CD4-positive, alpha-beta T cell treated with Interleukin-15 for 1 hour (primary cell): ENCODE data around the gene GOLT1B.

Experiments used
- DNase-seq: peaks from one replicate; pipeline ENCODE4 v3.0.0-alpha.2; 2020

GOLT1B gene

GRCh38 chr12:21566907-21567394 is 65.4 kb downstream of the GOLT1B start:
- no peak for DNase-seq
